Stimulated activated CD8-positive, alpha-beta memory T cell treated with anti-CD3 and anti-CD28 coated beads, Interleukin-15, amount 100 ng/mL, for 1 hour (primary cell): ENCODE data around the gene ATP1A3.
"Not testable (repeated sequence)": the region's sequence is repeated elsewhere in the genome, so short reads cannot be mapped to it uniquely, and the experiment has no call there.

Source experiments
- DNase-seq: peaks from one replicate; pipeline ENCODE4 v3.0.0-alpha.2; 2020; ENCODE audit warnings: low read depth

ATP1A3 gene

GRCh38 chr19:41993612-41994483, at the start of gene ATP1A3:
Gene ATP1A3, minus strand, starts transcription at chr19:41994230. Its CDS starts 154 bp downstream, at chr19:41994076.
- peak; percentile 24 for DNase-seq

- no peak for DNase-seq
Observed at GRCh38 chr19:42042455-42043170, 48.6 kb upstream of the ATP1A3 start.

- DNase-seq: not testable (repeated sequence)
Observed at GRCh38 chr19:42040491-42040890, 46.5 kb upstream of the ATP1A3 start.

GRCh38 chr19:42040031-42040430, 46.0 kb upstream of the ATP1A3 start:
- no peak for DNase-seq

GRCh38 chr19:42038666-42039065, 44.6 kb upstream of the ATP1A3 start:
- DNase-seq: no peak

- DNase-seq: no peak
Observed at GRCh38 chr19:42037649-42038048, 43.6 kb upstream of the ATP1A3 start.

DNA sequence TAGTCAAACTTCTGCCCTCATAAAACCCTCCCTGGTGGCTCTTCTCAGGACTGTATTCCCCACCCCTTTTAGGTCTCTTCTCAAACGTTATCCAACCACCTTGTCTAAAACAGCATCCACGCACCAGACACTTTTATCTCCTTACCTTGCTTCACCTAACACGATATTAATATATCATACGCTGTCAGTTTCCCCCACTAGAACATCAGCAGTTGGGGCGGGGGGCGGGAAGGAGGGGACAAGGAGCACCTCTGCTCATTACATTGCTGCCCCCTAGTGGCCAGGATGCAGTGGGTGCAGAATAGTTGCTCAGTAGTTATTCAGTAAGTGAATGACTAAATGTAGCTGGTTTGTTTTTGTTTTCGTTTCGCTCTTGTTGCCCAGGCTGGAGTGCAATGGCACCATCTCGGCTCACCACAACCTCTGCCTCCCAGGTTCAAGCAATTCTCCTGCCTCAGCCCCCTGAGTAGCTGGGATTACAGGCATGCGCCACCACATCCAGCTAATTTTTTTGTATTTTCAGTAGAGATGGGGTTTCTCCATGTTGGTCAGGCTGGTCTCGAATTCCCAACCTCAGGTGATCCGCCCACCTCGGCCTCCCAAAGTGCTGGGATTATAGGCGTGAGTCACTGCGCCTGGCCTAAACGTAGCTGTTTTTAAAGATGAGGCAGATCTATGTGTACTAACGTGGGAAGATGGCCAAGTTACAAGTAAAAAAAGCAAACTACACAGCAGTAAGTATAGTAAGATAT, 40.8 kb upstream of the ATP1A3 start:
- DNase-seq: peak; percentile 39

DNA sequence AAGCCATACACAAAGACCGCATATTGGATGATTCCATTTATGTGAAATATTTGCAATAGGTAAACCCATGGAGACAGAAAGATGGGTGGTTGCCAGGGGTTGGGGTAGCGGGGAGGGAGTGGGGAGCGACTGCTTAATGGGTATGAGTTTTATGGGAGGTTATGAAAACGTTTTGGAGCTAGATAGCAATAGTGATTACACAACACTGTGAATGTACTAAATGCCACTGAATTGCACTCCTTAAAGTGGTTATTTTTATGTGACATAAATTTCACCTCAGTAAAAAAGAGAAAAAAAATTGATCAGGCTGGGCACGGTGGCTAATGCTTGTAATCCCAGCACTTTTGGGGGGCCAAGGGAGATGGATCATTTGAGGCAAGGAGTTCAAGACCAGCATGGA, 39.4 kb upstream of the ATP1A3 start:
- no peak for DNase-seq

DNA sequence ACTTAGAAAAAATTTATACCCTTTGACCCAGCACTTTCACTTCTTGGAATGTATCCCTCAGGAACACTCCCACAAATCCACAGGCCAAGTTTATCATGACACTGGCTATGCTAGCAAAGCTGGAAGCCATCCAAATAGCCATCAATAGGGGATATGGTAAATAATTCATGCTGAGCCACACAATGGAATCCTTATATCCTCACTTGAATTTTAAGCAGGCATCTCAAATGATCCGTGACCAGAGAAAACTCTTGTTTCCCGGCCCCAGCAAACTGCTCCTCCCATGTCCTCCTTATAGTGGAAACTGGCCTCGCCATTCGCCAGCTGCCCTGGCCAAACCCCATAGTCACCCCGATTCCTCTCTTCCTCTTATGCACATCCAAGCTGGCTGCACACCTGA, 38.4 kb upstream of the ATP1A3 start:
- no peak for DNase-seq

GRCh38 chr19:42030645-42031440, 36.8 kb upstream of the ATP1A3 start:
- no peak for DNase-seq

GRCh38 chr19:42028304-42029216, 34.5 kb upstream of the ATP1A3 start:
- no peak for DNase-seq

DNA sequence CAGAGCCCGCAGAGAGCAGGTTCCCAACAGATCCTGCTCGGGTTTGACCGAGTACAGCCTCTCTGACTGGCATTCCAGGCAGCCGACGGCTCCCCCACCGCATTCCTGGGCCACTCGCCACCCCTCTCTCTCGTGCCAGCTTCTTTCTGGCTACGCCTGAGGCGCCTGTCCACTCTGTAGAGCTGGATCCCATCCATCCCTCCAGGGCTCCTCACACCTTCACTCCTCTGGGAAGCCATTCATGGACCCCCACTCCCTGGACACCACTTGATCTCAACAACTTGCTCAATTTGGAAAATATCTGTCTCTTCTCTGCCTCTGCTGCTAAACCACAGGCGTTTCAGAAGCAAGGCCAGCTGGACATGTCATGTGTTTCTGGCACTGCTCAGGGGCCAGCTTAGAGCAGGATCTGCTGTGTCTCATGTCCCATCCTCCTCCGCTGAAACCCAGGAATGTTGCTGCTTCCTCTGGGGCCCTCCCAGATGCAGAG, 30.6 kb upstream of the ATP1A3 start:
- DNase-seq: no peak

- DNase-seq: no peak
Observed at GRCh38 chr19:42023943-42024260, 29.9 kb upstream of the ATP1A3 start.

DNA sequence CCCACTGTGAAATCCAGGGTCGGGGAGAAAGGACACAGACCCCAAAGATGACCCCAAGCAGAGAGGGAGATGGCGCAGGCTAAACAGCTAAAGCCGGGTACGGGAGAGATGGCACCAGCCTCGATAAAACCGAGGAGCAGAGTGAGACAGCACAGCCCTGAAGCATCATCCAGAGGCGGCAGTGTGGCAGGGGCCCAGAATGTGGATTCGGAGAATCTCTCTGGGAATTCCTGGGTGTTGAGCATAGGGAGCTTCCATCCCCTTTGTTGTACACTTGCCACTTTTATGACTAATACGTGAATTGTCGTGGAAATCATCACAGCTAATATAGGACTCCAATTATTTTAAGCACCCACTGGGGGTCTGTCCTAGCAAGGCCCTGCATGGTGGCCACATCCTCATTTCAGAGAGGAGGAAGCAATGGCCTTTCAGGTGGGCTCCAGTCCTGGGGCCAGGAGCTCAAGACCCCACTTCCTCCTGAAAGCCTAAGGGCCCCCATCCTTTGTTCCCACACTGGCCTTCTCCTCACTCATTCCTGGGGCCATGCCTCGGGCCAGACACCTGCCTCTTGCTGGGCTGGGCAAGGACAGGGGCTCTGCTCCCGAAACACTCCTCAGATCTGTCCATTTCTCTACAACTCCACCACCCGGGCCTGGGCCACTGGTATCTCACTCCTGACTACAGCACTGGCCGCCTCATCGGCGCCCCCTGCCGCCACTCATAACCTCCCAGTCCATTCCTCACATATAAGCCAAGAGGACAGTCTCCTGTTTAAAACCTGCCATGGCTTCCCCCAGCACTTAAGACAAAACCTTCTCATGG, 29.3 kb upstream of the ATP1A3 start:
- DNase-seq: no peak

DNA sequence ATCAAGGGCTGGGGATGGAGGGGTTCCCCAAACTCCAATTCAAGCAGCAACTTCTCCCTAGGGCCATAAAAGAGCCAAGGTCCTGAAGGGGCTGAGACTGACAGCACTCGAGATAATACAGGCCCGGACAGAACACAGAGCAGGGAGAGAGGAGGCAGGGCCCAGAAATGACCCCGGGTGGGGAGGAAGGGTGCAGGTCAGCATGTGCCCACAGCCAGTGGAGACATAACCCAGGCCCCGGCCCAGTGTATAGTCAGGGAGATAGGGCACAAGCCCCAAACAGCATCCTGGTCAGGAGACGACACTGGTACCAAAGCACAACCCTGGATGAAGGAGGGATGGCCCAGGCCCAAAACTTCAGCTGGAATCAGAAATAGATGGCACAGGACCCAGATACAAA, 28.6 kb upstream of the ATP1A3 start:
- no peak for DNase-seq

- DNase-seq: no peak
Observed at GRCh38 chr19:42021185-42021584, 27.2 kb upstream of the ATP1A3 start.

GRCh38 chr19:42018503-42019193, 24.6 kb upstream of the ATP1A3 start:
- DNase-seq: no peak

- DNase-seq: no peak
Observed at GRCh38 chr19:42017040-42017439, 23.0 kb upstream of the ATP1A3 start.

- not testable (repeated sequence) for DNase-seq
Observed at GRCh38 chr19:42012747-42013146, 18.7 kb upstream of the ATP1A3 start.
